HFFc6 (cell line): ENCODE measurements around the gene PTPRK. TPM values are rescaled to one million over a fixed set of nuclear protein-coding genes. Genes with fewer than 3 reads are reported as not detected.

Source experiments
- DNase-seq: peaks from one replicate; pipeline ENCODE4 v3.0.0-alpha.2; 2018
- H3K27ac Mint-ChIP-seq: 2 replicates; pipeline ENCODE4 v1.8.0; 2020; ENCODE audit warnings: mild to moderate bottlenecking, mixed read lengths
- H3K27me3 Mint-ChIP-seq: 2 replicates; pipeline ENCODE4 v1.8.0; 2021; ENCODE audit warnings: mild to moderate bottlenecking, moderate library complexity, mixed read lengths; ENCODE audit not compliant: insufficient read depth
- H3K36me3 Mint-ChIP-seq: 2 replicates; pipeline ENCODE4 v1.8.0; 2021; ENCODE audit warnings: low read depth, mixed read lengths
- H3K4me1 Mint-ChIP-seq: 2 replicates; pipeline ENCODE4 v1.8.0; 2020; ENCODE audit warnings: low read depth, mixed read lengths
- H3K4me3 Mint-ChIP-seq: 2 replicates; pipeline ENCODE4 v1.8.0; 2020; ENCODE audit warnings: mild to moderate bottlenecking, moderate library complexity, mixed read lengths
- H3K9me3 Mint-ChIP-seq: 2 replicates; pipeline ENCODE4 v1.8.0; 2020; ENCODE audit warnings: mild to moderate bottlenecking, mixed read lengths
- total RNA-seq, 6 experiments: library from RNA; stranded (reverse); fragmentation: NEBNext Ultra II Directional; extraction: Animal tissue kit (Norgen Biotek cat#: 25700); gene quantifications; 2 replicates in 1 of 6; 3 replicates in 5 of 6; pipeline ENCODE4 v1.2.3, GENCODE V29; 2021
- TF ChIP-seq, protein P1 (sequence below): fragments of 200-600 bp; sonication (generic); IDR thresholded peaks from 2 replicates; pipeline ENCODE4 v1.5.0; 2021; ENCODE audit warnings: antibody characterized with exemption, mild to moderate bottlenecking

PTPRK gene
- total RNA-seq, 6 experiments from 2014 or later = 92.8 to 104 (median 97.3) TPM

DNA sequence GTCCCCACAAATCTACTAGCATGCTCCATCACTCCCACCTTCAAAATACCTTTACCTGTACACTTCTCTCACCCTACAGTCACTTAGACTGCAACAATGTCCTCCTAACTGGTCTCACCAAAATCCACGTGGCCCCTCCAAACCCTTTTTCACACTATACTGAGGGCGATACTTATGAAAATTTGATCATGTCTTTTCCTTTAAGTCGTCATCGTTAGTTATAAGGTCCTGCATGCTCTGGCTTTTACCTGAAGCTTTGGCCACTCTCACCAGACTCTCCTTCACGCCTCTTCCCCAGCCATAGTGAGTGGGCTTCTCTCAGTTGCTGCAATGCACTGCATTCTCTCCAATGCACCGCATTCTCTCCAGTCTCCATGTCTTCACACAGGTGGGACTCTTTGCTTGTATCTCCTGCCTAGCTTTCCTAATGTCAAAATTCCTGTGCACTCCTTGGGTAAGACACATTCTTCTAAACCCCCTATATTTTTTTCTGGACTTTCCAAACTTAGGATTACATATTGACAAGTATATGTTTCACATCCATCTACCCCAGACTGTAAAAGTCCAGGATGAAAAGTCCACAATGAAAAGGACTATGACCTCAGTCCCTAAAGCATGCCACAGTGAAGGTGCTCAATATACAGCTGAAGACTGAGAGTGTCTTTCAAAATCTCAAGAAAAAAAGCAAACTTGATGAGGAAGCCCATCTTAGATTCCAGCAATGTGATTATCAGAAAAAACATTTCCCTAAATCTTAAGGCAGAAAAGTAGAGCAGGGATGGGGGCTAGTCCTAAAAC is 24.7 kb downstream of the PTPRK start:
- no peak overlapping the region for H3K27ac Mint-ChIP-seq
- no peak overlapping the region for H3K4me3 Mint-ChIP-seq
- peaks cover 69% of the 10 kb centered on the region for H3K4me1 Mint-ChIP-seq
- peaks cover 30% of the 10 kb centered on the region for H3K36me3 Mint-ChIP-seq
- DNase-seq = no peak
- no peaks in the 10 kb centered on the region for H3K9me3 Mint-ChIP-seq
- TF ChIP-seq, protein P1, sequence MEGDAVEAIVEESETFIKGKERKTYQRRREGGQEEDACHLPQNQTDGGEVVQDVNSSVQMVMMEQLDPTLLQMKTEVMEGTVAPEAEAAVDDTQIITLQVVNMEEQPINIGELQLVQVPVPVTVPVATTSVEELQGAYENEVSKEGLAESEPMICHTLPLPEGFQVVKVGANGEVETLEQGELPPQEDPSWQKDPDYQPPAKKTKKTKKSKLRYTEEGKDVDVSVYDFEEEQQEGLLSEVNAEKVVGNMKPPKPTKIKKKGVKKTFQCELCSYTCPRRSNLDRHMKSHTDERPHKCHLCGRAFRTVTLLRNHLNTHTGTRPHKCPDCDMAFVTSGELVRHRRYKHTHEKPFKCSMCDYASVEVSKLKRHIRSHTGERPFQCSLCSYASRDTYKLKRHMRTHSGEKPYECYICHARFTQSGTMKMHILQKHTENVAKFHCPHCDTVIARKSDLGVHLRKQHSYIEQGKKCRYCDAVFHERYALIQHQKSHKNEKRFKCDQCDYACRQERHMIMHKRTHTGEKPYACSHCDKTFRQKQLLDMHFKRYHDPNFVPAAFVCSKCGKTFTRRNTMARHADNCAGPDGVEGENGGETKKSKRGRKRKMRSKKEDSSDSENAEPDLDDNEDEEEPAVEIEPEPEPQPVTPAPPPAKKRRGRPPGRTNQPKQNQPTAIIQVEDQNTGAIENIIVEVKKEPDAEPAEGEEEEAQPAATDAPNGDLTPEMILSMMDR = no peak
- H3K27me3 Mint-ChIP-seq = no peaks in the 10 kb centered on the region; the same call in 1 of the 2 replicates

DNA sequence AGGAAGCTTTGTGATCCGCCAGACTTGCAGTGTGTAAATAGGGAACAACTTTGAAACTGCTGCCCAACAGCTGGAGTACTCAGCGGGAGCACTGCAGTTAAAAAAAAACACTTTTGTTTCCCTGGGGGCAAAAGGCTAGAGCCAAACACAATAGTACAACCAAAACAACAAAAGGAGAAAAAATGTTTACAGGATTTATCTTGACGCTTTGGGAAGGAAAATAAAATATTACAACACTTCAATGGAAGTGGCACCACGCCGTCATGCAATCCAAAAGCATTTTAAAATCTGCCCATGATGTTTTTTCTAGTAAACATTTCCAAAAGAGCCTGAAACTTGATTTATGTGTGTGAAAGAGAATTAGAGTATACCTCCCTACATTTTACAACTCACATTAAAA is 26.0 kb downstream of the PTPRK start:
- Mint-ChIP-seq H3K27me3 (no peaks in the 10 kb centered on the region; the same call in 1 of the 2 replicates), H3K4me3 (no peak overlapping the region), H3K36me3 (peaks cover 34% of the 10 kb centered on the region), H3K4me1 (peaks cover 60% of the 10 kb centered on the region), H3K9me3 (no peaks in the 10 kb centered on the region), H3K27ac (no peak overlapping the region)
- no peak for DNase-seq
- TF ChIP-seq, protein P1 = no peak

DNA sequence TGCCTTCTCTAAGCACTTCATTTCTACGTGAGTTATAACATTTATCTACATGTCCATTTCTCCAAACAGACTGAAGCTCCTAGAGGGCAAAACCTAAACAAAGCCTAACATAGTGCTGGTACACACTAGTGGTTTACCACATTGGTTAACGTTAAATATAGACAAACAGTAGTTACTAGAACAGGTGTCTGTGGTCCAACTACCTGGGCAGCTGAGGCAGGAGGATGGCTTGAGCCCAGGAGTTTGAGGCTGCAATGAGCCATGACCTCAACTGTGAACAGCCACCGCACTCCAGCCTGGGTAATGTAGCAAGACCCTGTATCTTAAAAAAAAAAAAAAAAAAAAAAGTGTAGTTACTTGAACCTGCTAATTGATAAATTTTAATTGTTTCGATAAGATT is 26.5 kb downstream of the PTPRK start:
- H3K27ac Mint-ChIP-seq = no peak overlapping the region
- no peak for DNase-seq
- H3K9me3 Mint-ChIP-seq = no peaks in the 10 kb centered on the region
- TF ChIP-seq, protein P1 = no peak
- H3K36me3 Mint-ChIP-seq = peaks cover 34% of the 10 kb centered on the region
- no peaks in the 10 kb centered on the region; the same call in 1 of the 2 replicates for H3K27me3 Mint-ChIP-seq
- H3K4me1 Mint-ChIP-seq = peaks cover 54% of the 10 kb centered on the region
- no peak overlapping the region for H3K4me3 Mint-ChIP-seq

DNA sequence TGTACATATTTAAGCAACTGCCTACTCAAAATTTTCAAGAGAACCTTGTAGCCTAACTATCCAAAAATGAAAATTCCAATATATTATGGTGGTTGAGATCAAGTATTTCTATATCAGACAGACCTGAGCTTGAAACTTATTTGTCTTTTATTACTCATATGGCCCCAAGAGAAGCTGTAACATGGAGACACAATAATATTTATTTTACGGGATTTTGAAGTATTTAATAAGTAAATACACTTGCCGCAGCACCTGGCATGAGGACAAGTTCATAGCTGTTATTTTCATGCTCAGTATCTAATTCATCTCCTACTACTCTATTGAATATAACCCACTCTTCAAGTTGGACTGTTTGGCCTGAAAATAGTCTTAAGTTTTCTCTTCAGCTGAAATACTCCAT is 28.0 kb downstream of the PTPRK start:
- Mint-ChIP-seq H3K4me1 (peaks cover 54% of the 10 kb centered on the region), H3K27me3 (peaks cover under 1% of the 10 kb centered on the region), H3K27ac (no peak overlapping the region), H3K4me3 (no peak overlapping the region), H3K36me3 (peaks cover 43% of the 10 kb centered on the region), H3K9me3 (no peaks in the 10 kb centered on the region)
- no peak for DNase-seq
- TF ChIP-seq, protein P1 = no peak

DNA sequence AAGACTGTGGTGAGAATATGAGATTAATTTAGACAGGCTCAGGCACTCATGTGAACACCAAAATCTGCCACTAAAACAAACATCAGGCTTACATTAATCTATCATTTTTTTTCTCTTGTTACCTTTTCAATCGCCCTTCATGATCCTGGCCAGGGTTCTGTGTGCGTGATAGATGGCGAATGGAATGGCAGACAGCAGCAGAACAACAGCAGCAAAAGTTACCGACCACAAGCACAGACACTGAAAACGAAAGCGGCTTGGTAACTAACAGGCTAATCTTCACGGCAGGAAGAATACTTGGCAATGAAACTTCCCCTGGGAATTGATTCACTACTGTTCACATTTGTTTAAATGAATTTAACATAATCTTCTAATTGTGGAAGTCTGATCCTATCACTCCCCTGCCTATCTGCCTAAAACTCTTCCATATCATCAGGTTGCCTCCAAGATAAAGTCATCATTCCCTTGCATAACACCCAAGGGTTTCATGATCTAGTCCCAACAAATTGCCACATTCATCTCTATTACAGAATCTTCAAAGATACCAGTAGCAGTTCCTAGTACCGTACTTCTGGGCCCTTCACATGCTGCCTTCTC is 28.7 kb downstream of the PTPRK start:
- peaks cover 58% of the 10 kb centered on the region for H3K4me1 Mint-ChIP-seq
- no peaks in the 10 kb centered on the region for H3K9me3 Mint-ChIP-seq
- peaks cover 5% of the 10 kb centered on the region for H3K27me3 Mint-ChIP-seq
- TF ChIP-seq, protein P1 = no peak
- H3K27ac Mint-ChIP-seq = peak overlapping the region; percentile 13; the same call in 1 of the 2 replicates
- H3K4me3 Mint-ChIP-seq = no peak overlapping the region
- peaks cover 46% of the 10 kb centered on the region for H3K36me3 Mint-ChIP-seq
- DNase-seq = no peak
